ENCODE data around the gene RER1.

Gene RER1

GRCh38 chr1:2353551-2354438 is 37.8 kb upstream of the RER1 start:
- DNase-seq (ENCODE audit: low read depth in 2 of 2, low spot score in 1 of 2): no peak

GRCh38 chr1:2354511-2355372 is 36.9 kb upstream of the RER1 start:
- no peak for DNase-seq (ENCODE audit: low read depth in 2 of 2, low spot score in 1 of 2)

GRCh38 chr1:2355373-2356261 is 36.0 kb upstream of the RER1 start:
- DNase-seq (ENCODE audit: low read depth in 2 of 2, low spot score in 1 of 2): no peak

- no peak for DNase-seq (ENCODE audit: low read depth in 2 of 2, low spot score in 1 of 2)
Observed at GRCh38 chr1:2356401-2356800, 35.2 kb upstream of the RER1 start.

- no peak for DNase-seq (ENCODE audit: low read depth in 2 of 2, low spot score in 1 of 2)
Observed at GRCh38 chr1:2356911-2357845, 34.5 kb upstream of the RER1 start.

GRCh38 chr1:2358072-2358471 is 33.6 kb upstream of the RER1 start:
- DNase-seq (ENCODE audit: low read depth in 2 of 2, low spot score in 1 of 2): no peak

- no peak for DNase-seq (ENCODE audit: low read depth in 2 of 2, low spot score in 1 of 2)
Observed at GRCh38 chr1:2358651-2359640, 32.7 kb upstream of the RER1 start.

- no peak for DNase-seq (ENCODE audit: low read depth in 2 of 2, low spot score in 1 of 2)
Observed at GRCh38 chr1:2360588-2361364, 30.9 kb upstream of the RER1 start.

- DNase-seq (ENCODE audit: low read depth in 2 of 2, low spot score in 1 of 2): no peak
Observed at GRCh38 chr1:2363847-2364513, 27.7 kb upstream of the RER1 start.

- DNase-seq (ENCODE audit: low read depth in 2 of 2, low spot score in 1 of 2): no peak
Observed at GRCh38 chr1:2368053-2368744, 23.4 kb upstream of the RER1 start.

GRCh38 chr1:2372551-2373490 is 18.8 kb upstream of the RER1 start:
- DNase-seq (ENCODE audit: low read depth in 2 of 2, low spot score in 1 of 2): no peak

GRCh38 chr1:2373551-2374251 is 17.9 kb upstream of the RER1 start:
- DNase-seq (ENCODE audit: low read depth in 2 of 2, low spot score in 1 of 2): no peak

GRCh38 chr1:2374252-2375155 is 17.1 kb upstream of the RER1 start:
- no peak for DNase-seq (ENCODE audit: low read depth in 2 of 2, low spot score in 1 of 2)

- no peak for DNase-seq (ENCODE audit: low read depth in 2 of 2, low spot score in 1 of 2)
Observed at GRCh38 chr1:2375246-2375922, 16.3 kb upstream of the RER1 start.
